ENCODE data around the gene ANO9. TPM values are rescaled to one million over a fixed set of nuclear protein-coding genes. Genes with fewer than 3 reads are reported as not detected.
A peak's percentile ranks its signal among the peaks of the same experiment; 100 is the strongest.

Gene ANO9, protein sequence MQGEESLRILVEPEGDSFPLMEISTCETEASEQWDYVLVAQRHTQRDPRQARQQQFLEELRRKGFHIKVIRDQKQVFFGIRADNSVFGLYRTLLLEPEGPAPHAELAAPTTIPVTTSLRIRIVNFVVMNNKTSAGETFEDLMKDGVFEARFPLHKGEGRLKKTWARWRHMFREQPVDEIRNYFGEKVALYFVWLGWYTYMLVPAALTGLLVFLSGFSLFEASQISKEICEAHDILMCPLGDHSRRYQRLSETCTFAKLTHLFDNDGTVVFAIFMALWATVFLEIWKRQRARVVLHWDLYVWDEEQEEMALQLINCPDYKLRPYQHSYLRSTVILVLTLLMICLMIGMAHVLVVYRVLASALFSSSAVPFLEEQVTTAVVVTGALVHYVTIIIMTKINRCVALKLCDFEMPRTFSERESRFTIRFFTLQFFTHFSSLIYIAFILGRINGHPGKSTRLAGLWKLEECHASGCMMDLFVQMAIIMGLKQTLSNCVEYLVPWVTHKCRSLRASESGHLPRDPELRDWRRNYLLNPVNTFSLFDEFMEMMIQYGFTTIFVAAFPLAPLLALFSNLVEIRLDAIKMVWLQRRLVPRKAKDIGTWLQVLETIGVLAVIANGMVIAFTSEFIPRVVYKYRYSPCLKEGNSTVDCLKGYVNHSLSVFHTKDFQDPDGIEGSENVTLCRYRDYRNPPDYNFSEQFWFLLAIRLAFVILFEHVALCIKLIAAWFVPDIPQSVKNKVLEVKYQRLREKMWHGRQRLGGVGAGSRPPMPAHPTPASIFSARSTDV
- total RNA-seq = 1 to 10 TPM in 3 of 4 donors, under 1 TPM in 1; 0.79 to 3.6 (median 3.1) TPM

DNA sequence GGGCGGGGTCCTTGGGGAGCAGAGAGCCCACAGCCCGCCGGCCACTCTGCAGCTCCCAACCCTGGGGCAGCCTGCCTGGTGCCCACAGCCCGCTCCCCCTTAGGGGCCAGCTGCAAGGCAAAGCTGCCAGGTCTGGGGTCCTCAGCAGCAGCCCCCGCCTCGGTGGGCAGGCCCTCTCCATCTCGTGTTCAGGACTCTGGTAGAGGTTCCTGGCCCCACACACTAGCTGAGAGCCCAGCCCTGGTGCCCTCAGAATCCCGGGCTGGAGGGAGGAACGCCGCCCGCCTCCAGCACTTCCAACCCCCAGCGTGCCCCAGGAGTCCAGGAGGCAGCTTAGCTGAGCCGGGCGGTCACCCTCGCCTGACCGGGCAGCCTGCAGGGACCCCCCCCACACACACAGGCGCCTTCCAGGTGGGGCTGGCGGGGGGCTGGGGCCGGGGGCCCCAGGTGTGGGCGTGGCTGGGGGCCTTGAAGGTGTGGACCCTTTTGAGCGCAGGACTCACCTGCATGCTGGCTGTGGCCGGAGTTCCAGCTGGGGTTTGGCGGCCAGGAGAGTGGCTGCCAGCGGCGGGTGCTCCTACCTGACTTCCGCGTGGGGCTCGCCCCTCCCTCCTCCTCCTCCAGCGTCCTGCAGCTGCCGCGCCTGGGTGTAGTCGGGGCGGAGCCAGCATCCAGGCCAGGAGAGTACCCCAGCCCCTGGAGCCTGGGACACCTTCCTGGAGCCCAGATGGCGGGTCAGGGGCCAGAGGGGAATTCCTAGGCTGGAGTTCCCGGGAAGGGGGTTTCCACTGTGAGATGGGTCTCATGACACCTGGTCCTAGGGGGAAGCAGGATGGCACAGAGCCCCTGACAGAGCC lies at the start of gene ANO9:
Gene ANO9, minus strand, starts transcription at position 594 of the 857 bp plus-strand sequence. Its CDS starts 85 bp downstream, at position 509.
- TF ChIP-seq, protein P1, sequence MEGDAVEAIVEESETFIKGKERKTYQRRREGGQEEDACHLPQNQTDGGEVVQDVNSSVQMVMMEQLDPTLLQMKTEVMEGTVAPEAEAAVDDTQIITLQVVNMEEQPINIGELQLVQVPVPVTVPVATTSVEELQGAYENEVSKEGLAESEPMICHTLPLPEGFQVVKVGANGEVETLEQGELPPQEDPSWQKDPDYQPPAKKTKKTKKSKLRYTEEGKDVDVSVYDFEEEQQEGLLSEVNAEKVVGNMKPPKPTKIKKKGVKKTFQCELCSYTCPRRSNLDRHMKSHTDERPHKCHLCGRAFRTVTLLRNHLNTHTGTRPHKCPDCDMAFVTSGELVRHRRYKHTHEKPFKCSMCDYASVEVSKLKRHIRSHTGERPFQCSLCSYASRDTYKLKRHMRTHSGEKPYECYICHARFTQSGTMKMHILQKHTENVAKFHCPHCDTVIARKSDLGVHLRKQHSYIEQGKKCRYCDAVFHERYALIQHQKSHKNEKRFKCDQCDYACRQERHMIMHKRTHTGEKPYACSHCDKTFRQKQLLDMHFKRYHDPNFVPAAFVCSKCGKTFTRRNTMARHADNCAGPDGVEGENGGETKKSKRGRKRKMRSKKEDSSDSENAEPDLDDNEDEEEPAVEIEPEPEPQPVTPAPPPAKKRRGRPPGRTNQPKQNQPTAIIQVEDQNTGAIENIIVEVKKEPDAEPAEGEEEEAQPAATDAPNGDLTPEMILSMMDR (IDR thresholded peaks at IDR 0.05) = no peak
- ATAC-seq (ENCODE audit: low FRiP score) (peak; percentile 11), DNase-seq (ENCODE audit: low spot score) (no peak)

DNA sequence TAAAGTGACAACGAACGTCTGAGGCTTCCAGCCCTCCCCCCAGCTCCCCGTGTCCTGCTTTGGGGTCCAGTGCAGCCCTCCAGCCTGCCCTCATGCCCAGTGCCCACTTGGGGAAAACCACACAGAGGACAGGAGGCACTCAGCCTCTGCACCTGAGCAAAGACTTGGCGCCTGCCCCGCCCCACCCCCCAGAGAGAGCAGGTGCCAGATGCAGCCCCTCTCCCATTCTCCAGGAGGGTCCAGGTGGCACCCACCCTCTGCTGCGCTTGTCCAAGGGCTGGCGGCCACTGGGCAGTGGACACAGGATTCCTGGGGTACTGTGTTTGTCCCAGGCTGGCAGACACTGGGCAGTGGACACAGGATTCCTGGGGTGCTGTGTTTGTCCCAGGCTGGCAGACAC lies 49.5 kb upstream of the ANO9 start:
- ATAC-seq (ENCODE audit: low FRiP score) = no peak
- no peak for DNase-seq (ENCODE audit: low spot score)
- TF ChIP-seq, protein P1 (IDR thresholded peaks at IDR 0.05) = no peak

DNA sequence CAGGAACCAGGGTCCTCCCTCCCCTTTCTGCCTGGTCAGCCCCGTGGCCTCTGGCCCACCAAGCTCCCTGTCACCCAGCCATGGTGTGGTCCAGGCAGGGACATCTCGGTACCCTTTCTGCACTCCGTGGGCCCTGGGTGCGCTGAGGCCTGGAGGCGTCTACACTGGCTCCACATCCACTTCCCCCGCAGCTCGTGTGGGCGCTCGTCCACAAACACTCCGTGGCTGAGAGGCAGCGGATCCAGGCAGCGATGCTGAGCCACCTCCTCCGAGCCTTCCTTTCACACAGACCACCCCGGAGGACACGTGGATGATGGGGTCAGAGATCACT lies 49.1 kb upstream of the ANO9 start:
- DNase-seq (ENCODE audit: low spot score) = no peak
- TF ChIP-seq, protein P1 (IDR thresholded peaks at IDR 0.05) = no peak
- ATAC-seq (ENCODE audit: low FRiP score) = no peak

DNA sequence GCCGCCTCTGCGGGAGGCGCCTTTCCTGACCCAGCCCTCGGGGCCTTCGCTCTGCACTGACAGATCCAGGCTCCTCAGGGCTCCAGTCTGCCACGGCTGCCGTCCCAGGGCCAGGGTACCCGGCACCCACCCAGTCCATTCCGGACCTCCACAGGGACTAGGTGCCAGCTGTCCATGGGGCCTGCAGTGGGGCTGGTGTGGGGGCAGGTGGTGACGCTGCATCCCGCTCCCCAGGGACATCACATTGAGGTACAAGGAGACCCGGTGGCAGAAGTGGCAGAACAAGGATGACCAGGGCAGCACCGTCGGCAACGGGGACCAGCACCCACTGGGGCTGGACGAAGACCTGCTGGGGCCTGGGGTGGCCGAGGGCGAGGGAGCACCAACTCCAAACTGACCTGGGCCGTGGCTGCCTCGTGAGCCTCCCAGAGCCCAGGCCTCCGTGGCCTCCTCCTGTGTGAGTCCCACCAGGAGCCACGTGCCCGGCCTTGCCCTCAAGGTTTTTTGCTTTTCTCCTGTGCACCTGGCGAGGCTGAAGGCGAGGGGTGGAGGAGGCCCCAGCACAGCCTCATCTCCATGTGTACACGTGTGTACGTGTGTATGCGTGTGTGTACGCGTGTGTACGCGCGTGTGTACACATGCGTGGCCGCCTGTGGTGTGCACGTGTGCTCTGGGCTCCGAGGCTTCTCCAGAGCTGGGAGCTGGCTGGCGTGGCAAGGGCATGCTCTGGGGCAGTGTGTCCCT lies 48.5 kb upstream of the ANO9 start:
- ATAC-seq (ENCODE audit: low FRiP score) (no peak), DNase-seq (ENCODE audit: low spot score) (no peak)
- TF ChIP-seq, protein P1 (IDR thresholded peaks at IDR 0.05) = no peak

DNA sequence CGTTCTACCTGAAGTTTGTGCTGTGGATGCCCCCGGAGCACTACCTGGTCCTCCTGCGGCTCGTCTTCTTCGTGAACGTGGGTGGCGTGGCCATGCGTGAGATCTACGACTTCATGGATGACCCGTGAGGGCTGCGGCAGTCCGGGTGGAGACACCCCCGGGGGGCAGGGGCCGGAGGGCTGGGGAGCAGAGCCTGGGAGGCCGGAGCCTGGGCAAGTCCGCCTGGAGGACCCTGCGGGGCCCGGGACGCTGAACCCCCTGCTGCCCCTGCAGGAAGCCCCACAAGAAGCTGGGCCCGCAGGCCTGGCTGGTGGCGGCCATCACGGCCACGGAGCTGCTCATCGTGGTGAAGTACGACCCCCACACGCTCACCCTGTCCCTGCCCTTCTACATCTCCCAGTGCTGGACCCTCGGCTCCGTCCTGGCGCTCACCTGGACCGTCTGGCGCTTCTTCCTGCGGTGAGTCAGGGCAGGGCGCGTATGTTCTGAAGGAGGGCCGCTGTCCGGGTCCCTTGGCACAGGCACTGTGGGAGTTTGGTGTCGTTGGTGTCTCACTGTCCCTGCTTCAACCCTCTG lies 47.9 kb upstream of the ANO9 start:
- ATAC-seq (ENCODE audit: low FRiP score) = no peak
- TF ChIP-seq, protein P1 (IDR thresholded peaks at IDR 0.05) = no peak
- no peak for DNase-seq (ENCODE audit: low spot score)

DNA sequence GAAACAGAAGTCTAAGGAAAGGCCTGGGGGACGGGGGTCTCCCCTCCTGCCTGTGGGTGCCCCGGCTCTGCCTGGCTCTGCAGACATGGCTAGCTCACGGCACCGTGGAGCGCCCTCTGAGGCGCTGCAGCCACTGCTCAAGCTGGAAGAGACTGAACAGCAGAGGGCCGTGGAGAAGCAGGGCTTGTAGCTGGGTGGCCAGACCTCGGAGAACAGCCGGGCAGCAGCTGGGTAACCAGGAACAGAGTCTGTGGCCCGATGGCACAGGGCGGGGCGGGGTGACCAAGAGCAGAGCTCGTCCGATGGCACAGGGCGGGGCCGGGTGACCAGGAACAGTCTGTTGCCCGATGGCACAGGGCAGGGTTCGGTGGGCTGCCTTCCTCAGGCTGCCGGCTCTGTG lies 47.2 kb upstream of the ANO9 start:
- TF ChIP-seq, protein P1 (IDR thresholded peaks at IDR 0.05) = no peak
- DNase-seq (ENCODE audit: low spot score) = no peak
- ATAC-seq (ENCODE audit: low FRiP score) = peak; percentile 7
